Urinary bladder (tissue), 4 donors: ENCODE results near the gene CHCHD4. TPM values are rescaled to one million over a fixed set of nuclear protein-coding genes. Genes with fewer than 3 reads are reported as not detected.
"Not testable (repeated sequence)": the region's sequence is repeated elsewhere in the genome, so short reads cannot be mapped to it uniquely, and the experiment has no call there.

Experiments
- DNase-seq: peaks from one replicate; pipeline ENCODE4 v3.0.0-alpha.2; 2015; ENCODE audit errors: extremely low spot score
- H3K27ac ChIP-seq: one replicate; pipeline ENCODE4 v1.5.1; 2013; ENCODE audit warnings: low read depth, mild to moderate bottlenecking, moderate library complexity
- H3K36me3 ChIP-seq: one replicate; pipeline ENCODE4 v1.6.1; 2013; ENCODE audit warnings: mild to moderate bottlenecking, moderate library complexity; ENCODE audit not compliant: insufficient read depth
- H3K4me1 ChIP-seq: one replicate; pipeline ENCODE4 v1.6.1; 2013; ENCODE audit warnings: mild to moderate bottlenecking, moderate library complexity; ENCODE audit not compliant: insufficient read depth
- H3K4me3 ChIP-seq: one replicate; pipeline ENCODE4 v1.5.1; 2013; ENCODE audit warnings: low read depth, low read length
- WGBS: extraction: QIAGEN DNeasy Blood & Tissue Kit; methylation state at CpG from one replicate; pipeline ENCODE4 v1.1.7; 2013; 5-methylcytosine and 5-hydroxymethylcytosine counted together
- polyA plus RNA-seq: library from polyadenylated mRNA; stranded (reverse); fragments of 200-250 nt; gene quantifications from one replicate; pipeline ENCODE4 v1.2.3, GENCODE V29; 2013
- total RNA-seq: library from RNA; depleted of rRNA; stranded (reverse); fragments of >200 nt; gene quantifications from one replicate; pipeline ENCODE4 v1.2.3, GENCODE V29; 2014
- donor health status: healthy with polysubstance abuse.
- donor health status: healthy.

The CHCHD4 gene
- total and polyA plus RNA-seq, 2 donors: 7.7 to 18.2 TPM

DNA sequence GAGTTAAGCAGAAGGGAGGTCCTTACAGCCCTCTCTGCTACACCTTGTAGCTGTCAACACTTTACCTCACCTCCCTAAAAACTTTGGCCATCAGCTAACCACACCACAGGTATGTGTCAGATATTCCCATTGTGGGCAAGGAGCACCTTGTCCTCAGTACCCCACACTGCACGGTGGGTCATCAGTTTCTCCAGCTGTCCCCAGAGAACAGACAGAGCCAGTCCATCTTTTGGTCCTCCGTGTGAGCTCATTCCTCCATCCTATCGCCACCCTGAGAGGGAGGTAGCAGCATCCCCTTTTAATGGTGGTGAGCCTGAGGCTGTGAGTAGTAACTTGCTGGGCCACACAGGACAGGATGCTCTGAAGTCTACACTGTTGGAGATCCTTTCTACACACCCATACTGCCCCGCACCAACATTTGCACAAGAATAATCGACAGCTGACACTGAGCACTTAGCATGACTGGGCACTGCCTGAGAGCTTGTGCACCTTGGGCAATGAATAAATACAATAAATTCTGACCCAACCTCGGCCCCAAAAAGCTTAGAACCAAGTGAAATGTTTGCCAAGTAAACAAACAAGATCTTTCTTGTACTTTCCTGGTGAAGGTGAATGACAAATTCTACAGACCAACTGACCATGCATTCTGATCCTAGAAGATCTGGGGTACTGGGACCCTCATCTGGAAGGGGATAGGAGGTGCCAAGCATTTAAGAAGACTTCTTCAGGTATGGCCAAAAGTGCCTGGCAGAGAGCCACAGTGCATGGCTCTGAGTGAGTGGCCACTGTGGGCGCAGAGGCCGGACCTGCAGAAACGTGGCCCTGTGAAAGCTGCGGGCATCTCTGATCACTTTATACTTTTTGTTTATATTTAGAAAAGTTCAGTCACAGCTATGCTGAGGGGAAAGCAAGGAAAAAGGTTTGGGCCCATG is 6.9 kb downstream of the CHCHD4 start:
- WGBS: 87% methylated on average over 10 of the region's 10 CpGs
- H3K36me3 ChIP-seq: no peaks in the 10 kb centered on the region
- DNase-seq: no peak
- H3K27ac ChIP-seq: no peak overlapping the region
- no peaks in the 10 kb centered on the region for H3K4me1 ChIP-seq
- no peak overlapping the region for H3K4me3 ChIP-seq

DNA sequence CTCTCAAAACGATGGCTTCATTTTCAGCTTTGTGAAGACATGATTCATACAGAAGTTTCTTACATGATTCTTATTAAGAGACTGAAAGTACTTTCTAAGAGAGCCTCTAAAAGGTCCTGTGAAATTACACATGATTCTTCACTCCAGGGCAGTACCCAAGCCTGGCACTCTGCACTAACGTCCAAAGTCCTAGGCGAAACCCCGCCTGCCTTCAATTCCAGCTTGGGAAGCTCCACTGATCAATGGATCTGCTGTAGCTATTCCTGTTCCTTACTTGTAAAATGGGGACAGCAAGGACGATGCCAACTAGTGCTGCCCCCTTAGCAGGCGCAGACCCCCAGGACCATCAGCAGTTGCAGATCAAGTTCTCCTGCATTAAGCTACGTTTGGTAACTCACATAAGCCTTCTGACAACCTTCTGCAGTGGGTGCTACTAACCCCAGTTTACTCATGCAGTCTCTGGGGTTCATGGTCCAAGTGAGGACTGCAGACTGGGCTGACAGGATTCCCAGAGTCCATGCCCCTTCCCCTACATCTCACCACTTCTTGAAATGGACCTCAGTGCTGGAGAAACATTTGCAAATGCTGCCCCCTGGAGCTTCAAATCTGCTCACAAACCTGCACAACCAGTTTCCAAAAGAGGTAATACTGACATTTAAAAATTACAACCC is 10.6 kb downstream of the CHCHD4 start:
- no peak for DNase-seq
- no peaks in the 10 kb centered on the region for H3K36me3 ChIP-seq
- 93% methylated on average over 7 of the region's 7 CpGs for WGBS

GRCh38 chr3:14110699-14111098 is 14.0 kb downstream of the CHCHD4 start:
- Histone ChIP-seq H3K36me3 (no peaks in the 10 kb centered on the region), H3K4me3 (no peak overlapping the region), H3K27ac (no peak overlapping the region), H3K4me1 (no peaks in the 10 kb centered on the region)
- WGBS: 87% methylated on average over 4 of the region's 4 CpGs
- DNase-seq: no peak

More for the DNA sequence above, 10.6 kb downstream of the CHCHD4 start:
- Histone ChIP-seq H3K27ac (no peak overlapping the region), H3K4me1 (no peaks in the 10 kb centered on the region), H3K4me3 (no peak overlapping the region)

GRCh38 chr3:14109821-14110220 is 14.8 kb downstream of the CHCHD4 start:
- not testable (repeated sequence) for H3K4me3 ChIP-seq, DNase-seq, H3K4me1 ChIP-seq, H3K27ac ChIP-seq, H3K36me3 ChIP-seq
- WGBS: 94% methylated on average over 5 of the region's 5 CpGs

DNA sequence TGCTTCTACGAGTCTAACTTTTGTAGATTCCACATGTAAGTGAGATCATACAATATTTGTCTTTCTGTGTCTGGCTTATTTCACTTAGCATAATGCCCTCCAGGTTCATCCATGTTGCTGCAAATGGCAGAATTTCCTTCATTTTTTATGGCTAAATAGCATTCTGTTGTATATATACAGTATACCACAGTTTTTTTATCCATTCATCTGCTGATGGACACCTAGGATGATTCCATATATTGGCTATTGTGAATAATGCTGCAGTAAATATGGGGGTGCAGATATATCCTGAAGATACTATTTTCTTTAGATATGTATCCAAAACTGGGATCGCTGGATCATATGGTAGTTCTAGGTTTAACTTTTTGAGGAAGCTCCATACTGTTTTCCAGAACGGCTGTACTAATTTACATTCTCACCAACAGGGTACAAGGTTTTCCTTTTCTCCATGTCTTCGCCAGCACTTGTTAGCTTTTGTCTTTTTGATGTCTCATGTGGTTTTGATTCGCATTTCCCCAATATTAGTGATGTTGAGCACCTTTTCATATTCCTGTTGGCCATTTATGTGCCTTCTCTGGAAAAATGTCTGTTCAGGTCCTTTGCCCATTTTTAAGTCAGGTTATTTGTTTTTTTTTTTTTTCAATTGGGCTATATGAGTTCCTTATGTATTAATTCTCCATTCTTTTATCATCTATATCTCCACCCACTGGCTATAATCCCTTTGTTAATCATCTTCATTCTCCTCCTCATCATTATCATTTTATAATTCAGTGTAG is 26.9 kb downstream of the CHCHD4 start:
- no peaks in the 10 kb centered on the region for H3K4me1 ChIP-seq
- no peak for DNase-seq
- no peaks in the 10 kb centered on the region for H3K36me3 ChIP-seq
- WGBS: 90% methylated on average over 5 of the region's 5 CpGs
- H3K4me3 ChIP-seq: no peak overlapping the region
- H3K27ac ChIP-seq: no peak overlapping the region

DNA sequence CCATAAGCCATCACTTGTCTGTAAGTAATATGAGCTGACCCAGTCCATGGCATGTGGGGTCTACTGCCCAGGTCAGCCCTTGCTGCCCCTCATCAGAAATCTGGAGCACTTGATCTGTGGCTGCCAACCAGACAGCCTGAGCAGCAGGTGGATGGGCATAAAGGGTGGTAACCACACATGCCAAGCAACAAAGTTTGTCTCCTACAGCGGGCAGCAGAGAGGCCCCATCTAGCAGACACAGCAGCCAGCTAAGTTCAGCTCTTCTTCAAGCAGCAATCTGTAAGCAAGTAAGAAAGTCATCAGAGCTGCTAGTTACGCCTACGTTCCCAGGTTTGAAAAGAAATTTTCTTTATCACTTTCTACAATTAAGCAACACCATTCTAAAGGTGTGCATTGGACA is 27.9 kb downstream of the CHCHD4 start:
- no peak overlapping the region for H3K4me3 ChIP-seq

GRCh38 chr3:14093831-14094230 is 30.8 kb downstream of the CHCHD4 start:
- DNase-seq: no peak
- H3K4me3 ChIP-seq: no peak overlapping the region
- H3K4me1 ChIP-seq: no peaks in the 10 kb centered on the region
- H3K27ac ChIP-seq: no peak overlapping the region
- no peaks in the 10 kb centered on the region for H3K36me3 ChIP-seq

More for the DNA sequence above, 27.9 kb downstream of the CHCHD4 start:
- no peak overlapping the region for H3K27ac ChIP-seq
- no peaks in the 10 kb centered on the region for H3K36me3 ChIP-seq
- WGBS: 84% methylated on average over 3 of the region's 3 CpGs
- no peaks in the 10 kb centered on the region for H3K4me1 ChIP-seq
- no peak for DNase-seq

DNA sequence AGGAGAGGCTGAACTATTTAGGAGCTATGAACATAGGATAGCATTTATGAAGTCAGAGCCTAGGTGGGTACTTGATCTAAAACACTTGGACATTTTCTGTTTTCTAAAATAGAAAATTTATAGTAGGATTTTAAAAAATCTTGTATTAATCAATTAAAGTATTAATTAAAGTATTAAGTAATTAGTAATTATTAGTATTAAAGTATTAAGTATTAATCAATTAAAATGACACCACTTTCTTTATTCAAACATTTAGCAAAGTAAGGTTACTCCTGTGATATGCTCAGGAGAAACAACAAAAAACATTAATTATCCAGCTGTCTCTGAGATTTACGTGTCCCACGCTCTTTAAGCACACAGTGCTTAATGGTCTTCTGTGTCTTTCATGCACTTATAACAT is 32.2 kb downstream of the CHCHD4 start:
- DNase-seq: no peak
- WGBS: 84% methylated on average over 2 of the region's 2 CpGs
- Histone ChIP-seq H3K36me3 (no peaks in the 10 kb centered on the region), H3K4me3 (no peak overlapping the region), H3K27ac (no peak overlapping the region), H3K4me1 (no peaks in the 10 kb centered on the region)

GRCh38 chr3:14091959-14092358 is 32.7 kb downstream of the CHCHD4 start:
- not testable (repeated sequence) for DNase-seq, H3K27ac ChIP-seq, H3K4me1 ChIP-seq, H3K36me3 ChIP-seq, H3K4me3 ChIP-seq
- WGBS: 86% methylated on average over 3 of the region's 5 CpGs

DNA sequence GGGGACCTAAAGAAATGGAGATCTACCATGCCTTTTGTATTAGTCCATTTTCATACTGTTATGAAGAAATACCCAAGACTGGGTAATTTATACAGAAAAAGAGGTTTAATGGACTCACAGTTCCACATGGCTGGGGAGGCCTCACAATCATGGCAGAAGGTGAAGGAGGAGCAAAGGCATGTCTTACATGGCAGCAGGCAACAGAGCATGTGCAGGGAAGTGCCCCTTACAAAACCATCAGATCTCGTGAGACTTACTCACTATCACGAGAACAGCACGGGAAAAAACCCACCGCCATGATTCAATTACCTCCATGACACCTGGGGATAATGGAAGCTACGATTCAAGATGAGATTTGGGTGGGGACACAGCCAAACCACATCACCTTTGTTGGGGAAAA is 37.2 kb downstream of the CHCHD4 start:
- 81% methylated on average over 5 of the region's 5 CpGs for WGBS
- not testable (repeated sequence) for H3K4me1 ChIP-seq, H3K27ac ChIP-seq, H3K4me3 ChIP-seq, DNase-seq, H3K36me3 ChIP-seq

GRCh38 chr3:14082108-14082657 is 42.5 kb downstream of the CHCHD4 start:
- DNase-seq: no peak
- no peak overlapping the region for H3K4me3 ChIP-seq
- H3K36me3 ChIP-seq: no peaks in the 10 kb centered on the region
- 79% methylated on average over 5 of the region's 5 CpGs for WGBS
- H3K4me1 ChIP-seq: no peaks in the 10 kb centered on the region
- H3K27ac ChIP-seq: no peak overlapping the region

GRCh38 chr3:14077310-14077709 is 47.4 kb downstream of the CHCHD4 start:
- Histone ChIP-seq H3K4me3 (no peak overlapping the region), H3K36me3 (no peaks in the 10 kb centered on the region), H3K4me1 (no peaks in the 10 kb centered on the region), H3K27ac (no peak overlapping the region)
- WGBS: 93% methylated on average over 1 of the region's 1 CpG
- no peak for DNase-seq

DNA sequence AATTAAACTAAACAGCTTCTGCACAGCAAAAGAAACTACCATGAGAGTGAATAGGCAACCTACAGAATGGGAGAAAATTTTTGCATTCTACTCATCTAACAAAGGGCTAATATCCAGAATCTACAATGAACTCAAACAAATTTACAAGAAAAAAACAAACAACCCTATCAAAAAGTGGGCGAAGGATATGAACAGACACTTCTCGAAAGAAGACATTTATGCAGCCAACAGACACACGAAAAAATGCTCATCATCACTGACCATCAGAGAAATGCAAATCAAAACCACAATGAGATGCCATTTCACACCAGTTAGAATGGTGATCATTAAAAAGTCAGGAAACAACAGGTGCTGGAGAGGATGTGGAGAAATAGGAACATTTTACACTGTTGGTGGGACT is 49.4 kb downstream of the CHCHD4 start:
- WGBS: 84% methylated on average over 3 of the region's 3 CpGs
- not testable (repeated sequence) for H3K4me1 ChIP-seq, DNase-seq, H3K27ac ChIP-seq, H3K36me3 ChIP-seq, H3K4me3 ChIP-seq
